NCI-H128 (cell line): Measurements from ENCODE around the gene CDH4.

Source experiments
- DNase-seq: peaks from one replicate; lab custom pipeline; 2025; ENCODE audit not compliant: unreplicated experiment; lab: John Stamatoyannopoulos, UW

The CDH4 gene

DNA sequence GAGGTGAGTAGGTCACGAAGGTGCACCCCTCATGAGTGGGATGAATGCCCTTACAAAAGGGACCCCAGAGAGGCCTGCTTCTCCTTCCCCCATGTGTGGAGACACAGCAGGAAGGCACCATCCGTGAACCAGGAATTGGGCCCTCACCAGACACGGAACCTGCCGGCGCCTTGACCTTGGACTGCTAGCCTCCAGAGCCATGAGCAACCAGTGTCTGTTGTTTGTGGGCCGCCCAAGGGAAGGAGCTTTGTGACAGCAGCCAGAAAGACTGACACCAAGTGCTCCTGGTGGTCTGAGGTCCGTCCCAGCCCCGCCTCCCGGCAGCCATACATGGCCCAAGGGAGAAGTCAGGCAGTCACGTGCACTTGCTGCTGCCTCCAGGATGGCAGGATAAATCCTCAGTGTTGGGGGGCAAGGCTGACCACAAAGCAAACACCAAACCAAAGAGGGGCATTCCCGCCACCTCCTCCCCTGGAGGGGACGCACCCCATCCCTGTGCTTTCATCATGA is 29.3 kb downstream of the CDH4 start:
- no peak for DNase-seq

DNA sequence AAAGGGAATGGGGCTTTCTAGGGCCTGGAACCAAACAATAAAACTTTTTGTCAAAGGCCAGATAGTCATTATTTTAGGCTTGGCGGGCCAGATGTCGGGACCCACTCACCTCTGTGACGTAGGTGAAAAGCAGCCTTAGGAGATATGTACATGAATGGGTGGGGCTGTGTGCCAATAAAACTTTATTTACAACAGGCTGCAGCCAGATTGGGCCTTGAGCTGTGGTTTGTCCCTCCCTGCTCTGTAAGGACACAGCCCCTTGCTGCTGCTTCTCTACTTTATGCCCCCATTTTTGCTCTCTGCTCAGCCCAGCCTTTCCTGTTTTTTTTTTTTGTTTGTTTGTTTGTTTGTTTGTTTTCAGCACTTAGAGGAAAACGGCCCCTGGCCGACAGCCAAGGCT is 32.7 kb downstream of the CDH4 start:
- no peak for DNase-seq

DNA sequence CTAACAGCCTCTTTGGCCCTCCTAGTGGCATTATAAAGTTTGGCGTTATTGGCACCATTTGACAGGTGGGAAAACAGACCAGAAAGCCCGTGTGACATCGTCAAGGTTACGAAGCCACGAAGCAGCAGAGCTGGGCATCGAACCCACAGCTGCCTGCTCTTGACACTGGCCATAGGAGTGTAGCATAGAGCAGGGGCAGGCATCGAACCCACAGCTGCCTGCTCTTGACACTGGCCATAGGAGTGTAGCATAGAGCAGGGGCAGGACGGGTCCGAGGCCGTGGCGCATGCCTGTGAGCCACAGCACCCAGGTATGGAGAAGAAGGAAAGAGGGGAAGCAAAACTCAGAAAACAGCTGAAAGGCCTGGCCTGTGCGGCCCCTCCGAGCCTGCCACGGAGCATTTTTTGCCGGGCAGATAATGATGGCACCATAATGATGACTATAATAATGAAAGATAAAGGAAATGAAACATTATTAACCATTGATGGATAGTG is 33.1 kb downstream of the CDH4 start:
- DNase-seq: no peak

GRCh38 chr20:61285691-61286090 is 33.6 kb downstream of the CDH4 start:
- DNase-seq: no peak

- DNase-seq: no peak
Measured at GRCh38 chr20:61287583-61288275, 35.7 kb downstream of the CDH4 start.

GRCh38 chr20:61288331-61288784 is 36.3 kb downstream of the CDH4 start:
- DNase-seq: no peak

DNA sequence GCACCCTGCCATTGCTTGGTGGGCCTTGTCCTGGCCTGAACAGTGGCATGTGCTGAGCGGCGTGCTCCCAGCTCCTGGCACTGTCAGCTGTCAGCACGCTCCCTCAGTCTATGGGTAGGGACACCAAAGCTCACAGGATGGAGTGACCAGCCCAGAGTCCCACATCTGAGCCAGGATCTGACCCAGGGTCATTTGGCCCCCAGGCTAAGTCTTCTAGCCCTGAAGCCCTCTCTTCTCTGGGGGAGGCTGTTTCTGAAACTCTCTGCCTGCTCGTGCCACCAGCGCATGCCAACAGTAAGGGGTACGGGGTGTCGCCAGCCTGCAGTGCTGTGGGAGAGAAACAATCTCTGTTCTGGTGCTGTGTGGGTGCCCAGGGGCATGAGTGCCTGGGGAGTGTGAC is 37.1 kb downstream of the CDH4 start:
- DNase-seq: no peak

DNA sequence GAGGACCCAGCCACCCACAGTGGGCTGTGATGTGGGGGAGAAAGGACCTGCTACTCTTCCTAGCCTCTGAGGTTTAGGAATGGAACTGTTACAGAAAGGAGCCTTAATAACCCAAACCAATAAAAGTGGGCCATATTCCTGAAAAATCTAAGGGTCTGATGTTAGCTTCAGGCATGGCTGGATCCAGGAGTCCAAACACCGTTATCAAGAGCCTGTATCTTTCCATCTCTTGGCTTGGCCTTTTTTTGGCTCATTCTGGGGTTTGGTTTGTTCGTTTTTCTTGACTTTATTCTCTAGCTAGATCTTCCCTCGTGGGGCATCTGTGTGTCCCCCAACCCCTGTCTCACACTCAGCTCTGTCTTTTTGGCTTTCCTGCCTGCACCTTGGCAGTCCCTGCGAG is 38.7 kb downstream of the CDH4 start:
- no peak for DNase-seq

- no peak for DNase-seq
Measured at GRCh38 chr20:61291166-61291829, 39.2 kb downstream of the CDH4 start.

- no peak for DNase-seq
Measured at GRCh38 chr20:61292391-61292790, 40.3 kb downstream of the CDH4 start.

DNA sequence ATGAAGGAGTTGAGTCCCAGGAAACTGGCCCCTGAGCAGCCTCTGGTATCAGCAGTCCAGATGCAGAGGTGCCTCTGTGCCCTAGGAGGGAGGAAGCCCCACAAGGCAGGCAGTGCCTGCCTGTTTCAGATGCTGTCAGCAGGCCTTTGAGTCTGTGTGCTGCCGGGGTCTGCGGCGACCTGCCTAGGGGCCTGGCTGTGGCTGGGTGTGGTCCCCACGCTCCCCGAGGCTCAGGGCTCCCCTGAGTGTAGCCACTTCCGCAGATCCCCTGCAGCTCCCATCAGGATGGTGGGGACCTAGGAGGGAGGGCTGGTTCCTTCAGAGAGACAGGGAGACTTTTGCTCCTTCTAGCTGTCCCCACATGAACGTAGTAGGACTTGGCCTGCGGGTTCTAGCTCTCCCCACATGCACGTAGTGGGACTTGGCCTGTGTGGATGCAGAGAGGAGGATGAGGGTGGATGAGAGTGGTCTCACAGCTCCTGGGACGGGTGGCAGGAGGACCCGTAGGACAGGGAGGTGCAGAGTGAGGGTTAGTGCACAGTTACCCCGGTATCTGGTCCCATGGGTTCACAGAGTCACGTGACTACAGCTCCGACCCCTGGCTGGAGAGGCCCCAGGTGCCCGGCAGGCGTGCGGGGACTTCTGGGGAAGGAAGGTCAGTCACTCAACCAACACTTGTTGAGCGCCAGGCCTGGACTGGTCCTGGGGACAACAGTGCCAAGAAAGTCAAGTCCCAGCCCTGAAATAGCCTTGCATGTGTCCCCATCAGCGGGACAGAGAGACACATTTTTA is 41.0 kb downstream of the CDH4 start:
- DNase-seq: no peak

- no peak for DNase-seq
Measured at GRCh38 chr20:61293951-61294350, 41.9 kb downstream of the CDH4 start.

- no peak for DNase-seq
Measured at GRCh38 chr20:61295249-61295648, 43.2 kb downstream of the CDH4 start.

DNA sequence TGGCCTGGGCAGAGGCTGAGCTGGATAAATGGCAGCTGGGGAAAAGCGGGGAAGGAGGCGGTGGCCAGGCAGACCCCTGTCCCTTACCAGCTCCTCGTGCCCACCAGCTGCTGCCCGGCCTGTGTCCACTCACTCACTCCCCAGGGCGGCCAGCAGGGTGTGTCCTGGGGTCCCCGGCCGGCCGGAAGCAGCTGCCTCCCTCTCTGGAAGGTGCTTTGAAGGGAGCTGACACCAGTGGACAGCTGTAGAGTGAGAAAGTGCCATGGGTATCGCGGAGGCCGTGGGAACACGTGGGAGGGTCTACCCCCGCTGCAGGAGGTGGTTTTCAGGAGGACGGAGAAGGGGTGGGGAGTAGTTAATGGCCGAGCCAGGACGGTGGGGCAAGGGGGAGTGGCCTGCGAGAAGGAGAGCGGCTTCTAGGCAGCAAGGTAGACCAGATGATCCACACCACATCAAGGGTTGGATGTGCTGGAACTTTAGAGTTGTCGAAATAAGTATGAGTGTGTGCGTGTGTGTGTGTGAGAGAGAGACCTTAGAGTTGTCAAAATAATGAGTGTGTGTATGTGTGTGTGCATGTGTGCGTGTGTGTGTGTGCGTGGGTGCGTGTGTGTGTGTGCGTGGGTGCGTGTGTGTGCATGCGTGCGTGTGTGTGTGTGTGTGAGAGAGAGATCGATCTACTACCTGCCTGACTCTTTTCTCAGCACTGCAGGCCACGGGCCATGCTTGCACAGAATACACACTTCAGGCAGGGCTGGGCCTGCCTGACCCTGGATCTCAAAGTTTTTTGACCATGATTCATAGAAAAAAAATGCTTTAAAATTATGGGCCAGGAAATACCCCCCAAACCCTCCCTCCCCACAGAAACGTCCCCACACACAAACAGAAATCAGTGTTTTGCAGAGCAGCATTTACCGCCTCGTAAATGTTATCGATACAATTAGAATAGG is 43.9 kb downstream of the CDH4 start:
- DNase-seq: no peak

DNA sequence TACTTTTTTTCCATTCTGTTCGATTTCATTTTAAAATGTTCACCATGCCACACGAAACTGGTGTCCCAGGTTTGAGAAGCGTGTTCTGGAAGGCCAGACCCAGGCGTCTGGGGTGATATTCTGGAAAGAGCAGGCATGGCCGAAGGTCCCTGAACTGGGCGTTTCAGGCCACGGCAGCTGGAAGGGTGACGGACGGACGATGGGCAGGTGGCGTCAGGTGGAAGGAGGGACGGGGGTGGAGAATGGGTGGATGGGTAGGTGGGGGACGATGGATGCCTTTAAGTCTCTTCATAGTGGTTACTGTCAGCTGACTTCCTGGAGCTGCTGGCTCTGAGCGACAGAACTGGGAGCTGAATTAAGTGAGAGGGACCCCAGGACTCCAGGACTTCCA is 44.6 kb downstream of the CDH4 start:
- no peak for DNase-seq

DNA sequence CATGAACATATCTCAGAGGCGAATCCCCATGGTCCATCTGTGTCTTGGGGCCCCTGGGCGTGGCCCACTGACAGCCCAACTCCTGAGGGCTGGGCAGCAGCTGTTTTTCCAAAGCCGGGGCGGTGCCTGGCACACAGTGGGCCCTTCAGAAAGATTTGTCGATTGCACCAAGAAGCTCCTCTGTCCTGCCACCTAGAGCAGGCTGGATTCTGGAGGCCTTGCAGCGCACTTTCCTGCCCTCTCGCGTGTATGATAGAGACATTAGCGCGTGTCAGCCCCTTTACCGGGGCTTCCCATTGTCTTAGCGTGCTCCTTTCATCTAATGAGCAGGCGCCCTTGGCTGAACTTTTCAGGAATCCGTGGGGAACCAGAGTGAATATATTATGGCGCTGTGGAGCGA is 45.4 kb downstream of the CDH4 start:
- no peak for DNase-seq

DNA sequence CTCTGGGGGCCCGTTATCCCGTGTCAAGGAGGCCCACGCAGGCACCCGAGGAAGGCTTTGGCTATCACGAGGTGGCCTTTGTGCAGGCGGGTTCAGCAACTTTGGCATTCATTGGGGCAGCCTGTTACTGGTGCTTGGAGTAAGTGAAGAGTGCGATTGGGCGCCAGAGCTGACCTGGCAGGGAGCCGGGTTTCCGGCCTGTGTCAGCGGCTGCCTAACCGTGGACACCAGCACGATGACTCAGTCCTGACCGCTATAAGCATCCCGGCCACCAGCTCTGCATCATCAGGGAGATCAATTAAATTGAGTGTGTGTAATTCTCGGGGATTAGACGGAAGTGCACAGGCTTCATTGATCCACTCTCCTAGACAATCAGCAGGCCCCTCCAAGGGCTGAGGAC is 45.9 kb downstream of the CDH4 start:
- DNase-seq: no peak

DNA sequence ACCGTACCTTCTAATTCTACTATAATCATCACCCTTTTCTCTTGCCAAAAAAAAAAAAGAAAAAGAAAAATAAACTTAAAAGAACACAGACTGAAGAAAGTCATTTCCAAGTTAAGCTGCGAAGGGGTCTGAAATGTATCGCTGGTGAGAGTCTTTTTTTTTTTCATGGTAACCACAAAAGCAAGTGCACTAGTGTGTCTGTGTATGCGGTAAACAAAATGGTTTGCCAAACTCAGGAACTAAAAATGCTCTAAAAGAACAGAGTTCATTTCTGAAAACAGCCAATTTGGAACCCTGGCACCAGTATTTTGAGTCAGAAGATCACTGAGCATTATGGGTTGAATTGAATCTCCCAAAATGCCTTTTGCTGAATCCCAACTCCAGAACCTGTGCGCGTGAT is 46.6 kb downstream of the CDH4 start:
- DNase-seq: no peak

DNA sequence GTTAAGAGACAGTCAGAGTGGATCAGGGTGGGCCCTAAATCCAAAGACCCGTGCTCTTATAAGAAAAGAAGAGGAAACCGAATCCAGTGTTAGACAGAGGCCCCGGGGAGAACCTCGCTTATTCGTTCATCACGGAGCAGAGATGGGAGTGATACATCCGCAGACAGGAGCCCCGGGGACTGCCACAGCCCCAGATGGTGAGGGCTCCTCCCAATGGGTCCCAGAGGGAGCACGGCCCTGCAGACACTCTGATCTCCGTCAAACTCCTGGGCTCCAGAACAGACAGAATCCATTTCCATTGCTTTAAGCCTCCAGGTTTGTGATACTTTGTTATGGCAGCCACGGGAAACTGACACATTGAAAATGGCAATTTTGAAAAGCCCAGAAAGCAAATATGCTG is 47.0 kb downstream of the CDH4 start:
- DNase-seq: no peak

- DNase-seq: no peak
Measured at GRCh38 chr20:61299618-61300017, 47.6 kb downstream of the CDH4 start.

- DNase-seq: no peak
Measured at GRCh38 chr20:61300293-61300692, 48.2 kb downstream of the CDH4 start.
